CD4-positive, alpha-beta memory T cell (primary cell): ENCODE results near the gene TBC1D9. TPM values are rescaled to one million over a fixed set of nuclear protein-coding genes. Genes with fewer than 3 reads are reported as not detected.

Source experiments
- CTCF ChIA-PET: fragments of 350-600 bp; sonication (Branson Sonifier 250); formaldehyde crosslinking; loops from one replicate; lab custom pipeline; 2021; ENCODE audit warnings: inconsistent platforms; ENCODE audit not compliant: partially characterized antibody; lab: Charles Lee
- POLR2A ChIA-PET: fragments of 350-600 bp; sonication (Branson Sonifier 250); formaldehyde crosslinking; loops from one replicate; lab custom pipeline; 2021; ENCODE audit not compliant: partially characterized antibody; lab: Charles Lee
- DNase-seq, 5 donors: peaks; one replicate each; pipeline versions ENCODE4 v3.0.0 to v3.0.0-alpha.2; 2020 to 2022; ENCODE audit warnings: mixed read lengths in 1 of 5
- H3K27ac ChIP-seq: one replicate; pipeline ENCODE4 v1.7.0; 2013; ENCODE audit warnings: low read depth, low read length
- H3K27me3 ChIP-seq: 2 replicates; pipeline ENCODE4 v1.7.0; 2013; ENCODE audit warnings: mild to moderate bottlenecking, low read length, moderate library complexity; ENCODE audit not compliant: insufficient read depth
- H3K36me3 ChIP-seq: 2 replicates; pipeline ENCODE4 v1.7.0; 2013; ENCODE audit warnings: mild to moderate bottlenecking, low read length, moderate library complexity; ENCODE audit not compliant: insufficient read depth
- H3K4me1 ChIP-seq: 2 replicates; pipeline ENCODE4 v1.7.0; 2013; ENCODE audit warnings: mild to moderate bottlenecking, low read length, moderate library complexity; ENCODE audit not compliant: insufficient read depth
- H3K4me3 ChIP-seq, 2 donors: one replicate each; pipeline ENCODE4 v1.7.0; 2013; ENCODE audit warnings: low read length in 2 of 2, mild to moderate bottlenecking in 1 of 2
- H3K9me3 ChIP-seq, 2 donors: one replicate each; pipeline ENCODE4 v1.7.0; 2013; ENCODE audit warnings: low read length in 2 of 2, control low read depth in 1 of 2; ENCODE audit not compliant: control insufficient read depth in 1 of 2
- H3K27ac Mint-ChIP-seq, 7 donors: one replicate each; pipeline ENCODE4 v1.8.0; 2020 to 2021; ENCODE audit warnings: mixed read lengths in 7 of 7, mild to moderate bottlenecking in 6 of 7, inconsistent platforms in 3 of 7, moderate library complexity in 3 of 7
- H3K27me3 Mint-ChIP-seq, 2 donors: one replicate each; pipeline ENCODE4 v1.8.0; 2020 to 2021; ENCODE audit warnings: mixed read lengths in 2 of 2
- H3K36me3 Mint-ChIP-seq, 2 donors: one replicate each; pipeline ENCODE4 v1.8.0; 2020 to 2021; ENCODE audit warnings: mixed read lengths in 2 of 2, inconsistent platforms in 1 of 2, mild to moderate bottlenecking in 1 of 2
- H3K4me1 Mint-ChIP-seq, 4 donors: one replicate each; pipeline ENCODE4 v1.8.0; 2020 to 2021; ENCODE audit warnings: mixed read lengths in 4 of 4, mild to moderate bottlenecking in 1 of 4
- H3K4me3 Mint-ChIP-seq, 8 donors: one replicate each; pipeline ENCODE4 v1.8.0; 2020 to 2021; ENCODE audit warnings: mixed read lengths in 8 of 8, mild to moderate bottlenecking in 7 of 8, moderate library complexity in 6 of 8, inconsistent platforms in 3 of 8
- H3K9me3 Mint-ChIP-seq, 8 donors: one replicate each; pipeline ENCODE4 v1.8.0; 2020 to 2021; ENCODE audit warnings: mixed read lengths in 8 of 8, mild to moderate bottlenecking in 5 of 8, inconsistent platforms in 3 of 8, moderate library complexity in 1 of 8
- intact Hi-C: fragments of 100-400 bp; cut with micrococcal nuclease; formaldehyde crosslinking; loops from one replicate; pipeline ENCODE4 v1.15.1; 2023
- polyA plus RNA-seq, 2 donors: library from polyadenylated mRNA; unstranded; fragments of 300-500 nt; fragmentation: Illumina TruSeq; gene quantifications; one replicate each; pipeline ENCODE4 v1.2.3, GENCODE V29; 2021
- total RNA-seq, 2 experiments: library from RNA; stranded (reverse); gene quantifications; one replicate each; pipeline ENCODE4 v1.2.3, GENCODE V29; 2021

TBC1D9 gene
- total and polyA plus RNA-seq, 4 experiments from 2014 or later, result 0.34 to 0.67 (median 0.38) TPM; not detected in 1

GRCh38 chr4:140637836-140638235, 118.3 kb downstream of the TBC1D9 start:
- peak in 4 of 5 donors; percentile 3 to 33 (median 14) for DNase-seq
- ChIA-PET CTCF (interaction anchor here (1.2 kb wide), 1 partner anchor 11 kb away, joined by 3 read pairs; no protein-coding TSS in a partner anchor), POLR2A (no interaction called here)
- Histone ChIP-seq H3K4me3 (no peak overlapping the region), H3K27me3 (no peaks in the 10 kb centered on the region), H3K9me3 (no peaks in the 10 kb centered on the region), H3K4me1 (no peaks in the 10 kb centered on the region), H3K27ac (no peak overlapping the region), H3K36me3 (no peaks in the 10 kb centered on the region)
- Mint-ChIP-seq H3K9me3 (no peaks in the 10 kb centered on the region), H3K4me1 (no peaks in the 10 kb centered on the region), H3K36me3 (no peaks in the 10 kb centered on the region), H3K27me3 (peaks cover 0 to 32% of the 10 kb centered on the region in 2 donors), H3K27ac (no peak overlapping the region), H3K4me3 (no peak overlapping the region)
- intact Hi-C loops, result loop anchor here (1.0 kb wide), 1 partner anchor 278 kb away; no protein-coding TSS in a partner anchor

GRCh38 chr4:140635606-140636005, 120.6 kb downstream of the TBC1D9 start:
- Mint-ChIP-seq H3K9me3 (no peaks in the 10 kb centered on the region), H3K27me3 (peaks cover 0 to 33% of the 10 kb centered on the region in 2 donors), H3K27ac (no peak overlapping the region), H3K4me1 (no peaks in the 10 kb centered on the region), H3K4me3 (no peak overlapping the region), H3K36me3 (no peaks in the 10 kb centered on the region)
- CTCF ChIA-PET, result no interaction called here
- Histone ChIP-seq H3K4me1 (no peaks in the 10 kb centered on the region), H3K9me3 (no peaks in the 10 kb centered on the region), H3K4me3 (no peak overlapping the region), H3K27me3 (no peaks in the 10 kb centered on the region), H3K36me3 (no peaks in the 10 kb centered on the region), H3K27ac (no peak overlapping the region)
- POLR2A ChIA-PET, result no interaction called here
- DNase-seq, result no peak
- intact Hi-C loops, result no loop called here

DNA sequence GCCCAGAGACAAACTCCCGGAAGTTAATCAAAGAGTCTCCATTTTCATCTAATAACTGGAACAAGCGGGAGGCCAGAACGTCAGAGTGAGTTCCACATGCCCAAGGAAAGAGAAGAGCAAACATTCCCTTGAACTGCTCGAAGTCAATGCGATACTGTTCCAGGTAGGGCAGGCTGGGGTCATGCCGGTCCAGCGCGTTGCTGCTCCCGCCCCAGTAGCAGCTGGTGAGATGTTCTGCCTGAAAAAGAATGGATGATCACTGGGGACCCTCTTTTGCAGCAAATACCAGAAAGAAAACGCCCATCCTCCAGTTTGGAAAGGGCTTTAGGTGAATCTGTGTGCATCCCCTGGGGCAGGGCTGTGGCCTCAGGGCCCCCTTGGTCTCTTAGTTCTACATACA, 122.2 kb downstream of the TBC1D9 start:
- ChIA-PET CTCF (no interaction called here), POLR2A (no interaction called here)
- H3K27ac ChIP-seq, result no peak overlapping the region
- no peaks in the 10 kb centered on the region for H3K9me3 Mint-ChIP-seq
- H3K4me1 ChIP-seq, result no peaks in the 10 kb centered on the region
- intact Hi-C loops, result no loop called here
- no peak for DNase-seq
- no peak overlapping the region for H3K27ac Mint-ChIP-seq
- H3K27me3 ChIP-seq, result no peaks in the 10 kb centered on the region
- no peak overlapping the region for H3K4me3 ChIP-seq
- H3K4me1 Mint-ChIP-seq, result no peaks in the 10 kb centered on the region
- no peaks in the 10 kb centered on the region for H3K36me3 ChIP-seq
- peaks cover 0 to 27% of the 10 kb centered on the region in 2 donors for H3K27me3 Mint-ChIP-seq
- no peak overlapping the region for H3K4me3 Mint-ChIP-seq
- no peaks in the 10 kb centered on the region for H3K36me3 Mint-ChIP-seq
- H3K9me3 ChIP-seq, result no peaks in the 10 kb centered on the region

GRCh38 chr4:140633124-140633523, 123.1 kb downstream of the TBC1D9 start:
- no peaks in the 10 kb centered on the region for H3K9me3 Mint-ChIP-seq
- no peaks in the 10 kb centered on the region for H3K36me3 Mint-ChIP-seq
- peaks cover 0 to 28% of the 10 kb centered on the region in 2 donors for H3K27me3 Mint-ChIP-seq
- H3K27me3 ChIP-seq, result no peaks in the 10 kb centered on the region
- ChIA-PET POLR2A (no interaction called here), CTCF (no interaction called here)
- no peak overlapping the region for H3K4me3 Mint-ChIP-seq
- intact Hi-C loops, result no loop called here
- H3K36me3 ChIP-seq, result no peaks in the 10 kb centered on the region
- H3K27ac Mint-ChIP-seq, result no peak overlapping the region
- no peaks in the 10 kb centered on the region for H3K4me1 ChIP-seq
- H3K4me1 Mint-ChIP-seq, result no peaks in the 10 kb centered on the region
- H3K27ac ChIP-seq, result no peak overlapping the region
- no peak for DNase-seq
- H3K4me3 ChIP-seq, result no peak overlapping the region
- no peaks in the 10 kb centered on the region for H3K9me3 ChIP-seq

DNA sequence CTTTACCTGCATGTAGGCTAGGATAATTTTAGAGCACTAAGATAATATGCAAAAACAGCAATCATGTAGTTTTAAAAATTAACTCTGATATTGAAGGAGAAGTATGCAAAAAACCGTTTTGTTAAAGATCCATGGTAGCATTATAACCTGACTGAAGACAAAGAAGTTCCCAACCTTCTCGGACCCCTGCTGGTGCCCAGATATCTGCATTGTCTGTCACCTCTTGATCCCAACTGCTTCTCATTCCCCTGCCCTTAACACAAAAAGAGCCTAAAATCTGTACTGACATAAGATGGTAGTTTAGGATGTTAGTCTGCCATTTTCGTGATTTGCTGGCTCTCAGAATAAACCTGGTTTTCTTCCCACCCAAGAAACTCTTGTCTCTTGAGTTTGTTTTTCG, 125.9 kb downstream of the TBC1D9 start:
- POLR2A ChIA-PET, result no interaction called here
- Histone ChIP-seq H3K4me1 (no peaks in the 10 kb centered on the region), H3K9me3 (no peaks in the 10 kb centered on the region), H3K36me3 (no peaks in the 10 kb centered on the region), H3K27me3 (no peaks in the 10 kb centered on the region), H3K4me3 (no peak overlapping the region), H3K27ac (no peak overlapping the region)
- Mint-ChIP-seq H3K36me3 (no peaks in the 10 kb centered on the region), H3K27me3 (peaks cover 0 to 14% of the 10 kb centered on the region in 2 donors), H3K4me3 (no peak overlapping the region), H3K4me1 (no peaks in the 10 kb centered on the region), H3K27ac (no peak overlapping the region), H3K9me3 (no peaks in the 10 kb centered on the region)
- intact Hi-C loops, result no loop called here
- CTCF ChIA-PET, result no interaction called here
- DNase-seq, result no peak

DNA sequence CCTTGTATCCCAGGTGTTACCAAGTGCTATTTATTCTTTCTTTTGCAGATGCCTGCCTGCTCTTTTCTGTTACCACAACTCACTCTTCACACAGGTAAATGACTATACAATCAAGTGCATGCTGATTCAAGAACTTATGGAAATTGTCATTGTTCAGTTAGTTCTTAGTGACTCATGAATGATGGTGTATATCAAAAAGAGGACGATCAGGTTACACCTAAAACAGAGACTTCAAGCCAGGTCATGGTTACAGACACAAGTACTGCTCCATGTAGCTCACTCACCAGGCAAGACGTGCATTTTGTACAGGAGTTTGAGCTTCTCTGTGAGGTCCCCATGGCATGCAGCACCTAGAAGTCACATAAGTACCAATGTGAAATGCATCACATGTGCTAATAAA, 128.2 kb downstream of the TBC1D9 start:
- Mint-ChIP-seq H3K36me3 (no peaks in the 10 kb centered on the region), H3K4me1 (no peaks in the 10 kb centered on the region), H3K4me3 (no peak overlapping the region), H3K27me3 (peaks cover 1 to 6% of the 10 kb centered on the region in 2 donors), H3K9me3 (no peaks in the 10 kb centered on the region), H3K27ac (no peak overlapping the region)
- no peaks in the 10 kb centered on the region for H3K36me3 ChIP-seq
- no peaks in the 10 kb centered on the region for H3K9me3 ChIP-seq
- H3K4me3 ChIP-seq, result no peak overlapping the region
- CTCF ChIA-PET, result interaction anchor here (1.5 kb wide), 1 partner anchor 11 kb away, joined by 3 read pairs; no protein-coding TSS in a partner anchor
- intact Hi-C loops, result no loop called here
- POLR2A ChIA-PET, result no interaction called here
- DNase-seq, result no peak
- no peaks in the 10 kb centered on the region for H3K4me1 ChIP-seq
- H3K27me3 ChIP-seq, result no peaks in the 10 kb centered on the region
- no peak overlapping the region for H3K27ac ChIP-seq

DNA sequence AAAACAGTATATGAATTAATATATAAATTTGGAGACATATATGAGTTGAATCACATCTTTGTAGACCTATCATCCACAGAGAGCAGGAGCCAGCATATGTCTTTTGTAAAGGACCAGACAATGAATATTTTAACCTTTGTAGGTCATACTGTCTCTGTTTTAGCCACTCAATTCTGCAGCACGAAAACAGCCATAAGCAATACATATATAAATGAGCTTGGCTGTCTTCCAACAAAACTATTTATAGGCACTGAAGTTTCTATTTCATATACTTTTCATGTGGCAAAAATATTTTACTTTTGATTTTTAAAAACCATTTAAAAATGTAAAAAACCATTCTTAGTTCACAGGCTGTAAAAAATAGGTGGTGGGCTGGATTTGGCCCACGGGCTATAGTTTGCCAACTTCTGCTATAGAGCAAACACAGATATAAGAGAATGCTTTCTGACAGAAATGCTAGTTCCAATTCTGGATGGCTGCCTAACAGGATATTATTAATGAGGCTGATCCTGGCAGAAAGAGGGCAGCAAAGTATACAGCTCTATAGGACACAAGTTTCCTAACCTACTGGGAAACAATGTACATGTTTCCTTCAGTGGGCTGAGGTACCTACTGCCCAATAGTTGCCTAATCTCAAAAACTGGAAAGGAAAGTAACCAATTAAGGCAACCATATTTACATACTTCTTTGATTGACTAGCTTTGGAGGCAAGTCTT, 129.4 kb downstream of the TBC1D9 start:
- ChIA-PET CTCF (no interaction called here), POLR2A (no interaction called here)
- H3K27me3 ChIP-seq, result no peaks in the 10 kb centered on the region
- H3K9me3 Mint-ChIP-seq, result no peaks in the 10 kb centered on the region
- no peak overlapping the region for H3K27ac Mint-ChIP-seq
- H3K9me3 ChIP-seq, result no peaks in the 10 kb centered on the region
- no peaks in the 10 kb centered on the region for H3K4me1 Mint-ChIP-seq
- peaks cover 1 to 4% of the 10 kb centered on the region in 2 donors for H3K27me3 Mint-ChIP-seq
- no peak overlapping the region for H3K4me3 Mint-ChIP-seq
- H3K4me1 ChIP-seq, result no peaks in the 10 kb centered on the region
- no peak overlapping the region for H3K4me3 ChIP-seq
- no peaks in the 10 kb centered on the region for H3K36me3 Mint-ChIP-seq
- H3K27ac ChIP-seq, result no peak overlapping the region
- no peaks in the 10 kb centered on the region for H3K36me3 ChIP-seq
- intact Hi-C loops, result no loop called here
- DNase-seq, result no peak
